ENCODE data around the gene DLX6.

- TF ChIP-seq, protein P1, sequence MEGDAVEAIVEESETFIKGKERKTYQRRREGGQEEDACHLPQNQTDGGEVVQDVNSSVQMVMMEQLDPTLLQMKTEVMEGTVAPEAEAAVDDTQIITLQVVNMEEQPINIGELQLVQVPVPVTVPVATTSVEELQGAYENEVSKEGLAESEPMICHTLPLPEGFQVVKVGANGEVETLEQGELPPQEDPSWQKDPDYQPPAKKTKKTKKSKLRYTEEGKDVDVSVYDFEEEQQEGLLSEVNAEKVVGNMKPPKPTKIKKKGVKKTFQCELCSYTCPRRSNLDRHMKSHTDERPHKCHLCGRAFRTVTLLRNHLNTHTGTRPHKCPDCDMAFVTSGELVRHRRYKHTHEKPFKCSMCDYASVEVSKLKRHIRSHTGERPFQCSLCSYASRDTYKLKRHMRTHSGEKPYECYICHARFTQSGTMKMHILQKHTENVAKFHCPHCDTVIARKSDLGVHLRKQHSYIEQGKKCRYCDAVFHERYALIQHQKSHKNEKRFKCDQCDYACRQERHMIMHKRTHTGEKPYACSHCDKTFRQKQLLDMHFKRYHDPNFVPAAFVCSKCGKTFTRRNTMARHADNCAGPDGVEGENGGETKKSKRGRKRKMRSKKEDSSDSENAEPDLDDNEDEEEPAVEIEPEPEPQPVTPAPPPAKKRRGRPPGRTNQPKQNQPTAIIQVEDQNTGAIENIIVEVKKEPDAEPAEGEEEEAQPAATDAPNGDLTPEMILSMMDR (IDR thresholded peaks at IDR 0.05): no peak
- no peak for TF ChIP-seq POLR2A (IDR thresholded peaks at IDR 0.05)
Observed at GRCh38 chr7:97014145-97014750, 8.9 kb downstream of the DLX6 start.

Measured in right lobe of liver (tissue), 4 donors.